Endothelial cell of umbilical vein (primary cell): ENCODE results near the gene SAP130. TPM values are rescaled to one million over a fixed set of nuclear protein-coding genes. Genes with fewer than 3 reads are reported as not detected.

Source experiments
- BruUV-seq: library from RNA; stranded (reverse); fragments of 400-500 nt; replicated peaks from 2 replicates; lab custom pipeline; 2021; lab: Mats Ljungman, UMichigan
- CTCF ChIA-PET: fragments of 300-600, 350-600 bp; sonication (Branson Sonifier 250); formaldehyde crosslinking; loops from one replicate; lab custom pipeline; 2021; ENCODE audit warnings: antibody characterized with exemption, inconsistent platforms; lab: Charles Lee
- POLR2A ChIA-PET: fragments of 300-600, 350-600 bp; sonication (Branson Sonifier 250); formaldehyde crosslinking; loops from one replicate; lab custom pipeline; 2021; ENCODE audit warnings: antibody characterized with exemption, inconsistent platforms; lab: Charles Lee
- DNase-seq: peaks from one replicate; pipeline ENCODE4 v3.0.0-alpha.2; 2011; ENCODE audit warnings: low read depth, low spot score
- FAIRE-seq: peaks from 2 replicates; lab custom pipeline; 2011; peaks lifted over from hg19 to GRCh38; lab: Jason Lieb, UNC
- H2AFZ ChIP-seq: 2 replicates; pipeline ENCODE4 v1.6.0; 2012; ENCODE audit warnings: low read depth, low read length, control low read depth, inconsistent platforms
- H3K27ac ChIP-seq: 2 replicates; pipeline ENCODE4 v1.5.1; 2011; ENCODE audit warnings: low read depth, mild to moderate bottlenecking, control low read depth, low read length, moderate library complexity; ENCODE audit not compliant: insufficient read depth
- H3K27me3 ChIP-seq, 2 experiments: 2 replicates each; pipeline versions ENCODE4 v1.6.0 to v1.6.1; 2011; ENCODE audit warnings: low read length in 2 of 2, mixed read lengths in 1 of 2; ENCODE audit not compliant: control insufficient read depth in 2 of 2, insufficient read depth in 2 of 2
- H3K36me3 ChIP-seq, 2 experiments: 2 replicates in 1 of 2; 3 replicates in 1 of 2; pipeline ENCODE4 v1.5.1; 2011; ENCODE audit warnings: low read length in 2 of 2, mild to moderate bottlenecking in 1 of 2, moderate library complexity in 1 of 2; ENCODE audit not compliant: control insufficient read depth in 2 of 2, insufficient read depth in 2 of 2; ENCODE audit errors: extremely low read depth in 1 of 2
- H3K4me1 ChIP-seq: 3 replicates; pipeline ENCODE4 v1.5.1; 2011; ENCODE audit warnings: mild to moderate bottlenecking, low read length; ENCODE audit not compliant: control insufficient read depth, insufficient read depth; ENCODE audit errors: extremely low read depth
- H3K4me2 ChIP-seq: 2 replicates; pipeline ENCODE4 v1.6.1; 2011; ENCODE audit warnings: low read length, control low read depth, mixed read lengths; ENCODE audit not compliant: insufficient read depth
- H3K4me3 ChIP-seq, 3 experiments: fragments of 200-600 bp in 1 of 3; sonication (generic), shearing (Covaris generic) in 1 of 3; replicated peaks in 1 of 3; 2 replicates each; pipeline ENCODE4 v1.5.1; 2011 to 2016; ENCODE audit warnings: control low read depth in 3 of 3, low read length in 3 of 3, mild to moderate bottlenecking in 2 of 3, inconsistent platforms in 1 of 3, low read depth in 1 of 3, moderate library complexity in 1 of 3; ENCODE audit not compliant: insufficient read depth in 1 of 3
- H3K79me2 ChIP-seq: 2 replicates; pipeline ENCODE4 v1.6.0; 2012; ENCODE audit warnings: low read length, inconsistent platforms; ENCODE audit not compliant: control insufficient read depth, insufficient read depth
- H3K9ac ChIP-seq: replicated peaks from 2 replicates; pipeline ENCODE3; 2011; ENCODE audit warnings: low read length, control low read depth; ENCODE audit not compliant: insufficient read depth; ENCODE audit errors: extremely low read depth
- H3K9me1 ChIP-seq: replicated peaks from 3 replicates; pipeline ENCODE4 v1.6.0; 2011; ENCODE audit warnings: mild to moderate bottlenecking, low read length; ENCODE audit not compliant: control insufficient read depth, insufficient read depth; ENCODE audit errors: extremely low read depth
- H3K9me3 ChIP-seq: replicated peaks from 2 replicates; pipeline ENCODE4 v1.5.1; 2012; ENCODE audit warnings: low read length, inconsistent platforms; ENCODE audit not compliant: control insufficient read depth, insufficient read depth
- H4K20me1 ChIP-seq: replicated peaks from 2 replicates; pipeline ENCODE3; 2011; ENCODE audit warnings: mild to moderate bottlenecking, low read length; ENCODE audit not compliant: control insufficient read depth, insufficient read depth; ENCODE audit errors: extremely low read depth
- EZH2 ChIP-seq: IDR thresholded peaks from 2 replicates; pipeline ENCODE4 v1.6.1; 2012; ENCODE audit warnings: borderline replicate concordance, low read depth, mild to moderate bottlenecking, moderate library complexity, low read length, inconsistent platforms; ENCODE audit not compliant: severe bottlenecking
- FOS ChIP-seq: IDR thresholded peaks from 2 replicates; pipeline ENCODE4 v1.6.1; 2011; ENCODE audit warnings: mild to moderate bottlenecking, low read length, moderate library complexity, borderline replicate concordance; ENCODE audit not compliant: insufficient read depth
- GATA2 ChIP-seq: IDR thresholded peaks from 2 replicates; pipeline ENCODE4 v1.7.0; 2011; ENCODE audit warnings: low read depth, mild to moderate bottlenecking, moderate library complexity, mixed read lengths, low read length; ENCODE audit not compliant: insufficient read length, insufficient read depth
- JUN ChIP-seq: IDR thresholded peaks from 2 replicates; pipeline ENCODE4 v1.6.1; 2011; ENCODE audit warnings: borderline replicate concordance, low read depth; ENCODE audit not compliant: insufficient read length, insufficient read depth
- MAX ChIP-seq: IDR thresholded peaks from 2 replicates; pipeline ENCODE4 v1.6.1; 2011; ENCODE audit not compliant: insufficient read depth, insufficient read length
- MYC ChIP-seq: IDR thresholded peaks from one replicate; pipeline ENCODE4 v1.6.1; 2011; ENCODE audit warnings: mild to moderate bottlenecking, low read depth, low read length
- POLR2A ChIP-seq: IDR thresholded peaks from 2 replicates; pipeline ENCODE4 v1.6.1; 2012; ENCODE audit warnings: low read depth, mild to moderate bottlenecking, control low read depth, low read length
- POLR2AphosphoS5 ChIP-seq: IDR thresholded peaks from 2 replicates; pipeline ENCODE4 v1.6.1; 2012; ENCODE audit warnings: low read depth, mild to moderate bottlenecking, control low read depth, low read length, moderate library complexity; ENCODE audit not compliant: insufficient read depth
- dilution Hi-C: fragments of 300-500 bp; cut with MboI; formaldehyde crosslinking; loops from one replicate; pipeline ENCODE4 v1.15.0; 2019; ENCODE audit warnings: low sequenced_read_pairs; ENCODE audit not compliant: extremely low pct_ligation_motif_present
- intact Hi-C: fragments of 100-400 bp; cut with micrococcal nuclease; formaldehyde crosslinking; loops from one replicate; pipeline ENCODE4 v1.10.0; 2022
- polyA plus RNA-seq, 4 experiments: library from polyadenylated mRNA; depleted of rRNA in 3 of 4; stranded (reverse) in 3 of 4; unstranded in 1 of 4; fragments of >200 nt; gene quantifications; 2 replicates each; pipeline versions ENCODE4 v1.2.1 to v1.2.3, GENCODE V29; 2011 to 2012; ENCODE audit warnings: missing spikeins in 1 of 4
- total RNA-seq: library from RNA; stranded (reverse); gene quantifications from 2 replicates; pipeline ENCODE4 v1.2.3, GENCODE V29; 2021
- TF ChIP-seq, protein P1 (sequence below), 2 donors: IDR thresholded peaks; 1 replicate in 1 of 2; 2 replicates in 1 of 2; pipeline ENCODE4 v1.5.1; 2011; ENCODE audit warnings: low read length in 2 of 2, mild to moderate bottlenecking in 2 of 2, moderate library complexity in 2 of 2, control low read depth in 1 of 2, inconsistent platforms in 1 of 2, low read depth in 1 of 2; ENCODE audit not compliant: insufficient read depth in 1 of 2; ENCODE audit errors: extremely low read depth in 1 of 2

Gene SAP130
- total and polyA plus RNA-seq, 2 donors (not counting 3 experiments of a cell fraction or from before 2014, with no cell fraction given): 26.8 to 34.3 TPM

DNA sequence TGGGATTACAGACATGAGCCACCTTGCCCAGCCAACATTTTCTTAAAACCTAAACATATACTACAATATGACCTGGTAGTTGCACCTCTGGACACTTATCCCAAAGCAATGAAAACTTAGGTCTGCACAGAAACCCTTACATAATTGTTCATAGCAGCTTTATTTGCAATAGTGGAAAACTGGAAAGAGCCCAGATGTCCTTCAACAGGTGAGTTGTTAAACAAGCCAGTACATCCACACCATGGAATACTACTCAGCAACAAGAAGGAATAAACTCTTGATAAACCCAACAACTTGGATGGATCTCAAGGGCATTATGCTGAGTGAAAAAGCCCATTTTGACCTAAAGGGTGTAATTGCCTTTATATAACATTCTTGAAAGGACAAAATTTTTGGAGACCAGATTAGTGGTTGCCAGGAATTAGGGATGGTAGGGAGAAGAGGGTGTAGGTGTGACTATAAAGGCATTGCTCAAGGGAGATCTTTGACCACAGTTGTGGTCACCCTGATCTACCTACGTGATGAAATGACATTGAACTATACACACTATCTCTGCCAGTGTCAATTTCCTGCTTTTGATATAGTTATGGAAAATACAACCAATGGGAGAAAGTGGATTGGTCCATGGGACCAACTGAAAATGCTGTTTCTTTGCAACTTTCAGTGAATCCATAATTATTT, 130.2 kb downstream of the SAP130 start:
- intact Hi-C loops (no loop called here), dilution Hi-C loops (no loop called here)
- TF ChIP-seq GATA2: no peak
- TF ChIP-seq, protein P1, sequence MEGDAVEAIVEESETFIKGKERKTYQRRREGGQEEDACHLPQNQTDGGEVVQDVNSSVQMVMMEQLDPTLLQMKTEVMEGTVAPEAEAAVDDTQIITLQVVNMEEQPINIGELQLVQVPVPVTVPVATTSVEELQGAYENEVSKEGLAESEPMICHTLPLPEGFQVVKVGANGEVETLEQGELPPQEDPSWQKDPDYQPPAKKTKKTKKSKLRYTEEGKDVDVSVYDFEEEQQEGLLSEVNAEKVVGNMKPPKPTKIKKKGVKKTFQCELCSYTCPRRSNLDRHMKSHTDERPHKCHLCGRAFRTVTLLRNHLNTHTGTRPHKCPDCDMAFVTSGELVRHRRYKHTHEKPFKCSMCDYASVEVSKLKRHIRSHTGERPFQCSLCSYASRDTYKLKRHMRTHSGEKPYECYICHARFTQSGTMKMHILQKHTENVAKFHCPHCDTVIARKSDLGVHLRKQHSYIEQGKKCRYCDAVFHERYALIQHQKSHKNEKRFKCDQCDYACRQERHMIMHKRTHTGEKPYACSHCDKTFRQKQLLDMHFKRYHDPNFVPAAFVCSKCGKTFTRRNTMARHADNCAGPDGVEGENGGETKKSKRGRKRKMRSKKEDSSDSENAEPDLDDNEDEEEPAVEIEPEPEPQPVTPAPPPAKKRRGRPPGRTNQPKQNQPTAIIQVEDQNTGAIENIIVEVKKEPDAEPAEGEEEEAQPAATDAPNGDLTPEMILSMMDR (IDR thresholded peaks at IDR 0.05; ENCODE audit: extremely low read depth in 1 of 2, insufficient read depth in 1 of 2, low read depth in 1 of 2, low read length in 2 of 2): no peak
- no peak for TF ChIP-seq MYC
- no peak for TF ChIP-seq POLR2AphosphoS5
- no peak for TF ChIP-seq MAX
- TF ChIP-seq EZH2: no peak
- no peak for TF ChIP-seq JUN
- no peak for TF ChIP-seq POLR2A
- TF ChIP-seq FOS: no peak
- Histone ChIP-seq H3K4me3 (no peak overlapping the region), H3K9me1 (no peaks in the 10 kb centered on the region), H4K20me1 (no peaks in the 10 kb centered on the region), H2AFZ (no peak overlapping the region), H3K9ac (no peak overlapping the region), H3K36me3 (no peaks in the 10 kb centered on the region), H3K4me1 (no peaks in the 10 kb centered on the region), H3K9me3 (no peaks in the 10 kb centered on the region), H3K4me2 (no peak overlapping the region), H3K79me2 (no peaks in the 10 kb centered on the region), H3K27me3 (peaks cover 0 to 3% of the 10 kb centered on the region in 2 experiments), H3K27ac (no peak overlapping the region)
- ChIA-PET CTCF (no interaction called here), POLR2A (no interaction called here)
- peak; percentile 33 for FAIRE-seq
- no peak for DNase-seq
- BruUV-seq: no TSS peak
